GM18867 (cell line): ENCODE data around the gene CTIF.

Experiments
- ATAC-seq: cut with Tn5 transposase; IDR thresholded peaks from one replicate; pipeline ENCODE4 v1.9.1; 2021; ENCODE audit warnings: mild to moderate bottlenecking, moderate library complexity; ENCODE audit not compliant: unreplicated experiment

CTIF gene

GRCh38 chr18:48675912-48676311 is 137.1 kb downstream of the CTIF start:
- ATAC-seq, result no peak

- ATAC-seq, result no peak
These were observed 137.5 kb downstream of the CTIF start for GRCh38 chr18:48676346-48676745.

DNA sequence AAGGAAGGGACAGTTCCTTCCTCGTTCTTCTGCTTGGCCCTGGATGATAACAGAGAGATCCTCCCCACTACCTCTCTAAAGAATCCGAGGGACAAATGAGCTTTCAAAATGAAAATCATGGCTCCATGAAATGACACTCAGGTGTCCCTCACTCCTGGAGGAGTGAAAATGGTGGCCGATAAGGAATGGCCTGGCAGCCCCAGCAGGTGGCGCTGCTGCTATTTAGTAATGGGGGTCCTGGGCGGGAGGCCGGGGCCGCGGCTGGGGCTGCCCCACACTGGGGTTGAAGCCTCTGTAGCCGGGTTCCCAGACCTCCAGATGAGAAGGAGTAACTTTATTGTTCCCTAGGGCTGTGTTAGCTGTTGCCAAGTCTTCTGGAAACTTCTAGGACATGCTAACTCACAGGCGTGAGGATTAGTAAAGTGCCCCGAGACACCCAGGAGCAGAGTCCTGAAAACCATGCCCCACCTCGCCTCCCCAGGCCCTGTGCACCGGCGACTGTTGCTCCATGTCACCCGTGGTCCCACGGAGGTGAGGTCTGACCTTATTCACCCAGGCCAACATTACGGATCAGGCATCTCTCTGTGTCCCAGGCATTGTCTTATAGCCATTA is 138.0 kb downstream of the CTIF start:
- ATAC-seq, result no peak

DNA sequence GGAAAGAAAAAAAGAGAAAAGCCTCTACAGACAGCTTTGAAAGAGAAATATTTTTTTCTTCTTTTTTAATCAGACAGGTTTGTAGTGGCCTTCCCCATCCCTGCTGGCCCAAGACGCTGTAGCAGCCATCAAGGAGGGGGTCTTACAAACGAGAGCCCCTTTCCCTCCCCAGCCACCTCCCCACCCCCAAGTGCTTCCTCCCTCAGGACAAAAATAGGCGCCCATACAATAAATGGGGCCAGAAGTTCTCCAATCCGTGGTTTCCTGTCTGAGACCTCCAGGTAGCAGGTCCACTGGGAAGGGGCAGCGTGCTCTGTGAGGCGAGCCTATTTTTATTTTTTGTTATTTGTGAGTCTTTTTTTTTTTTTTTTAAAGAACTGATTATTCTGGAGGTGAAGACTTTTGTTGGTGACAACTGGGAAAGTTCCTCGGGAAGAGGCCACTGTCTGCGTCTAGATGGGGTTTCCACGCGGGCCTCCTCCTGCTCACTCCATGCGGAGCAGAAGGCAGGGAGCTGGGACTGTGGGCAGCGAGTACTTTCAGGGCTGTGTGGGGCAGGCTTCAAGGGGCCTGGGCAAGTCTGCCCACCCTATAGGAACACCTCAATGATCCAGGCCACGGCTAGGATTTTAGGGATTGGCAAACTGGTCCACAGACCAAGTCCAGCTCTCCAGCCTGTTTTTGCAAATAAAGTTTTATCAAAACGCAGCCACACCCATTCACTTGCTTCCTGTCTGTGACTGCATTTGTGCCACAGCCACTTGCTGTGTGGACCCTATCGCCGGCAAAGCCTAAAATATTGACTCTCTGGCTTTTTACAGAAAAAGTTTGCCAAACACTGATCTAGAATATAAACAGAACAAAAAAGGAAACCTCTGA is 139.6 kb downstream of the CTIF start:
- ATAC-seq, result no peak

DNA sequence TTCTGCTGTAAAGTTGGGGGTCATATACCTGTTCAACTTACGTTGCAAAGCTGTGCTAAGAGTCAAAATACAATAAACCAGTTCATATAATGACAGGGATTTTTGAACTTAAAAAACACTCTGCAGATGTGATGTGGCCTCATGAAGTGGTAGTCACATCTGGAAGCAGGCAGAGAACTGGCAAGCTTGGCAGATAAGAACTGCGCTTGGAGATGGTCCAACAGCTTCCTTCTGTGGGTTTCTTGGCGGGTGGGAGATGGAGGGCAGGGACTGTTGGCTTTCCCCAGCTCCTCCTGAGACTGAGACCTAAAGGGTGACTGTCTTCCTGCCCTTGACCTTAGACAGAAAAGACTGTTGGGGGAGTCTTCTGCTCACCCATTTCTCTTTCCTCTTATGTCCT is 140.4 kb downstream of the CTIF start:
- ATAC-seq, result no peak

DNA sequence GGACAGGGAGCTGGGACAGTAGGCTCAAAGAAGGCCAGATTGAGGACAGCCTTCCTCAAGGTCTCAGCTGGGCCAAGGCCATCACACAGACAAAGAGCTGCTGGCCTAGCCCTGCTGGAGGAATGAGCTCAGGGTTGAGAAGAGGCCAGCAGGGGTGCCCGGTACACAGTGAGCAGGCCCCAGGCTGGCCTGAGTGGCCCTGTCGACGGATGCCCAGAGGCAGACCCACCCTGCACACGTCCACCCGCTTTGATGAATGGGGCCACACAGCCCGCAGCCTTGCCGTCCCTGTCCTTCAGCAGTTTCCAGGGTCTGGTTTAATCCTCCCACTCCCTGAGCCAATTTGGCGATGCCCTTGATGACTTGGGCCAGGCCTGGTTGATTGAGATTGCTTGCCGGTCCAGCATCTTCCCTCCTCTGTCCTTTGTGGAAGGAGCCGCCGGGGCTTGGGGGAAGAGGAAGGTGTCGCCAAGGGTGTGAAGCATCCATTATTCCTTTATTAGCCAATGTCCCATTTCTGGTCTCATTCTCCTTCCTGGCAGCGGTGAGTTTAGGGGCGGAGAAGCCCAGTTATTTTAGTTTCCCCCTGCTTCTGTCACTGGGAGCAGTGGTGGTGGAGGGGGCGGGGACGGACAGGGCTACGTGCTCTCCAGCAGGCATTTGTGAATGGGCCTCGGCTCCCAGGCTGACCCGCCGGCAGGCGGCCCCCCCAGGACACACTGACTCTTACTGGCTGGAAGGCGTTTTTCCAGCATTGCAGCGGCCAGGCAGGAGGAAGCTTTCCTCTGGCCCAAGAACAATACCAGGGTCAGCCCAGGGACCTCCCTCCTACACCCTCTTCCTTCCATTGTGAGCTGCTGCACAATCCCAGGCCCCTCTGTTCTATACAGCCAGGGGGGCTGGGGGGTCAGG is 141.8 kb downstream of the CTIF start:
- no peak for ATAC-seq

- ATAC-seq, result no peak
These were observed 143.9 kb downstream of the CTIF start for GRCh38 chr18:48682768-48683167.

- ATAC-seq, result no peak
These were observed 144.4 kb downstream of the CTIF start for GRCh38 chr18:48683197-48683596.

DNA sequence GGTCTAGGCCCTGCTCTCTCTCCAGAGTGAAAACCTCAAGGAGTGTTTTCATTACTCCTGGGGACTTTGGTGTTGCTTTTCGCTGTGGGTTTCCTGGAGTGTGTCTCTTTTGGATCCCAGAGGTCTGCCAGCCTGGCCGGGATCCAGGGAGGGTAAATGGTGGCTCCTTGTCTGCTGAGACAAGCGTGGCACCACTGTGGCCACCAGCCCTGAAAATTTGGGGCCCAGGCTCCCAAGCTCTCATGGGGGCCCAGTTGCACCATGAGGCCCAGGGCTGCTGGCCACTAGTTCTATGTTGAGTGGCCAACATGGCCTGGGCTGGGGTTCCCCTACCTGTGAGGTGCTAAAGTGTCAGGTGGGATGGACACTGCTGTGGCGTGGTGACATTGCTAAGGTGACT is 144.8 kb downstream of the CTIF start:
- ATAC-seq, result no peak

- no peak for ATAC-seq
These were observed 148.7 kb downstream of the CTIF start for GRCh38 chr18:48687346-48688042.

- ATAC-seq, result no peak
These were observed 150.1 kb downstream of the CTIF start for GRCh38 chr18:48688961-48689360.

GRCh38 chr18:48689548-48689947 is 150.7 kb downstream of the CTIF start:
- ATAC-seq, result no peak

DNA sequence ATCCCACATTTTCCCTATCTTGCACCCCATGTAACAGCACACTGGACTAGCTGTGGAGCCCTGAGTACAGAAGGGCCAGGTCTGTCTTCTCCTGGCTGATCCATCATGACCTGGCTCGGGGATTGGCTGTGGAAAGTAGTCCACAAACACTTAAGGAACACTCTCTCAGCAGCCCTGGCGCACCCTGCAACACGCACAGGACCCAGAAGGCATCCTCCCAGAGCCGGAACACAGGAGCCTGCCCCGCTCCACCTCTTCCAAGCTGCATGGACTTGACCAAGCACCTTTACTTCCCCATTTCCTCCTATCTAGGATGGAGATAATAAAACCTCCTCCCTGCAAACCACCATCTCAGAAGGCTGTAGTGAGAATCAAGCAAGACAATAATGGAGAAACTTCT is 151.7 kb downstream of the CTIF start:
- no peak for ATAC-seq

DNA sequence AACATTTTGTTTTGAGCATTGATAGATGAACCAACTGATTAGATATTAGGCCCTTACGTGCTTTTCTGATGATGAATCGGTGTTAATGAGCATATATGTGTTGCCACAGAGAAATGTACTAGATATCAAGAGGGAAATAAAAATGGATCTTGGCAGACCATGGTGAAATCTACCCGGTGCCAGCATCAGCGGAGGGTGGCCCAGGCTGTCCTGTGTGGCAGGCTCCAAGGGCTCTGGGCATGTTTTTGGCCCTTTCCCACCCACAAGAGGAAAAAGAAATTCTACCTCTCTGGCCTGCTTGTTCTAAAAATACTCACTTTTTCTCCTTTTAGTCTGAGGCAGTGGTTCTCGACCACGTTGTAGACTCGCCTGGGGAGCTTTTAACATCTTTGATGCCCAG is 154.2 kb downstream of the CTIF start:
- no peak for ATAC-seq

- ATAC-seq, result no peak
These were observed 154.9 kb downstream of the CTIF start for GRCh38 chr18:48693625-48694262.

DNA sequence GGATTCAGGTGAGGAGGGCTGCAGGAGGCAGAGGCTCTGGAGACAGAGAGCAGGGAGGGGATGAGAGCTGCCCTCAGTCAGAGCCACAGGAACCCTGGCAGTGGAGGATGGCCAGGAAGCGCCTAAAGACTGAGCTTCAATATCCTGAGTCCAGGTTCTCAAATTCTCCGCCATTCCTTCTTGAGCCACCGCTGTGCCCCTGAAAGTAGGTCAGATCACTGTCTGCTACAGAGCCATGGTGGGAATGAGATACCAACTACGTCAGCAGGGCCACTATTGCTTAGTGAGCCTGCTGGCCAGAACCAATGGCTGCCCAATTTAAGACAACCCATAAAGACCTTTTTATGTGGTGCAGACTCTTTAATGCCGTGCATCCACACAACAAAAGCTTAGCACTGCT is 155.5 kb downstream of the CTIF start:
- ATAC-seq, result no peak

- ATAC-seq, result no peak
These were observed 156.8 kb downstream of the CTIF start for GRCh38 chr18:48695671-48696070.

GRCh38 chr18:48696218-48696617 is 157.4 kb downstream of the CTIF start:
- ATAC-seq, result no peak

GRCh38 chr18:48697441-48697840 is 158.6 kb downstream of the CTIF start:
- ATAC-seq, result no peak

- ATAC-seq, result no peak
These were observed 159.9 kb downstream of the CTIF start for GRCh38 chr18:48698707-48699106.
